BE2C (cell line): ENCODE results near the gene APBA1.

ENCODE experiments used
- DNase-seq: peaks from one replicate; pipeline ENCODE4 v3.0.0-alpha.2; 2020
- H3K27me3 ChIP-seq: fragments of 250-450 bp; sonication (Bioruptor Pico); 2 replicates; pipeline ENCODE4 v1.5.1; 2020; ENCODE audit warnings: mild to moderate bottlenecking
- H3K36me3 ChIP-seq: fragments of 250-450 bp; sonication (Bioruptor Pico); 2 replicates; pipeline ENCODE4 v1.5.1; 2020; ENCODE audit warnings: mild to moderate bottlenecking
- H3K4me1 ChIP-seq: fragments of 250-450 bp; sonication (Bioruptor Pico); 2 replicates; pipeline ENCODE4 v1.5.1; 2020
- H3K4me3 ChIP-seq: 2 replicates; pipeline ENCODE4 v1.5.1; 2011; ENCODE audit warnings: low read depth, low read length
- H3K9me3 ChIP-seq: fragments of 250-450 bp; sonication (Bioruptor Pico); 2 replicates; pipeline ENCODE4 v1.5.1; 2020
- TF ChIP-seq, protein P1 (sequence below): IDR thresholded peaks from 2 replicates; pipeline ENCODE4 v1.5.1; 2012; ENCODE audit warnings: mild to moderate bottlenecking, low read depth, low read length

Gene APBA1

DNA sequence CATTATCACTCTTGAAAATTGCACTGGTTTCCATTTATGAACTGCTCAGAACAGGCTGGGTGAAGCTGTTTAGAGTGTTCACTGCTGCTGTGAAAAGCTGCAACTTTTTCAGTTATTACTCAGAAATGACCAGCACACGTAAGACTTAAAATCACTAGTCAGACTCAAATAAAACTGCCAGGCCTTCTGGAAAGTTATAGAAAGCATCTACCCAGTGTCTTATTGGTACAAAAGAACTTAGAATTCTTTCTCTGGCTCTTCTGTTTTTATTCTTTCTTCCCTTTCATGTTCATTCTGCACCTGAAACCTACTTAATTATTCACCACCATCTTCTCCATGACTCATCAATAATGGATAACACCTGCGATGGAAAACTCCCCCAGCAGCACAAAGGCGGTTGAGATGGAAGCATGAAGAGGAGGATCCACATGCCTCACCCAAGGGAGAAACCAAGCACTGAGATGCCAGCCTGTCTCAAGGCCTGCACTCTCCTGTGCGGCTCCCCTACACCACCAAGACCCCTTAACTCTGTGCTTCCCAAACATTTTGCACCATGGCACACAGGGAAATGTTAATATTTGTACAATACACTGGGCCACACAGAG, 175.2 kb downstream of the APBA1 start:
- TF ChIP-seq, protein P1, sequence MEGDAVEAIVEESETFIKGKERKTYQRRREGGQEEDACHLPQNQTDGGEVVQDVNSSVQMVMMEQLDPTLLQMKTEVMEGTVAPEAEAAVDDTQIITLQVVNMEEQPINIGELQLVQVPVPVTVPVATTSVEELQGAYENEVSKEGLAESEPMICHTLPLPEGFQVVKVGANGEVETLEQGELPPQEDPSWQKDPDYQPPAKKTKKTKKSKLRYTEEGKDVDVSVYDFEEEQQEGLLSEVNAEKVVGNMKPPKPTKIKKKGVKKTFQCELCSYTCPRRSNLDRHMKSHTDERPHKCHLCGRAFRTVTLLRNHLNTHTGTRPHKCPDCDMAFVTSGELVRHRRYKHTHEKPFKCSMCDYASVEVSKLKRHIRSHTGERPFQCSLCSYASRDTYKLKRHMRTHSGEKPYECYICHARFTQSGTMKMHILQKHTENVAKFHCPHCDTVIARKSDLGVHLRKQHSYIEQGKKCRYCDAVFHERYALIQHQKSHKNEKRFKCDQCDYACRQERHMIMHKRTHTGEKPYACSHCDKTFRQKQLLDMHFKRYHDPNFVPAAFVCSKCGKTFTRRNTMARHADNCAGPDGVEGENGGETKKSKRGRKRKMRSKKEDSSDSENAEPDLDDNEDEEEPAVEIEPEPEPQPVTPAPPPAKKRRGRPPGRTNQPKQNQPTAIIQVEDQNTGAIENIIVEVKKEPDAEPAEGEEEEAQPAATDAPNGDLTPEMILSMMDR, result no peak

DNA sequence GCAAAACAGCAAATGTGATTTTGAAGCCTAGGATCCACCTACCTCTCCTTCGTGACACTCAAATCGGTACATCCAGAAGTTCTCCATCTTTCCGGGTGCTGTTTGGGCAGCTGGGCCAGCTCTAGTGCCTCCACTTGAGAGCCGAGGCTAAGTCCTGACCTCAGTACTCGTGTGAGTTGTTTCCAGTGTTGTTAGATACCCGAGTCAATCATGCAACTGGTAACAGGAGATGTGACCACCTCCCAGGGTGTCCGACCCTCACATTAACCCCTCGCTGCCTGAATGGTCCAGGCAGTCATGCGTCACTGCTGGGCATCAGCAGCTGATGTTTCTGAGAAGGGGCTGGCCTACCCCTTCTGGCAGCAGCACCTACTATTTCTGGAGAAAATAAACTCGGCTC, 176.9 kb downstream of the APBA1 start:
- H3K4me3 ChIP-seq, result no peak overlapping the region
- DNase-seq, result no peak
- no peaks in the 10 kb centered on the region for H3K9me3 ChIP-seq
- peaks cover 7% of the 10 kb centered on the region for H3K4me1 ChIP-seq
- no peaks in the 10 kb centered on the region for H3K36me3 ChIP-seq
- H3K27me3 ChIP-seq, result no peaks in the 10 kb centered on the region
- TF ChIP-seq, protein P1, result no peak

More for the DNA sequence above, 175.2 kb downstream of the APBA1 start:
- Histone ChIP-seq H3K27me3 (no peaks in the 10 kb centered on the region), H3K9me3 (no peaks in the 10 kb centered on the region), H3K36me3 (no peaks in the 10 kb centered on the region), H3K4me3 (no peak overlapping the region), H3K4me1 (peaks cover 19% of the 10 kb centered on the region)
- no peak for DNase-seq

- no peak for DNase-seq
- TF ChIP-seq, protein P1, result no peak
- Histone ChIP-seq H3K4me3 (no peak overlapping the region), H3K36me3 (no peaks in the 10 kb centered on the region), H3K4me1 (peaks cover 1% of the 10 kb centered on the region), H3K27me3 (no peaks in the 10 kb centered on the region), H3K9me3 (no peaks in the 10 kb centered on the region)
Measured at GRCh38 chr9:69494763-69495162, 177.4 kb downstream of the APBA1 start.

- no peak overlapping the region for H3K4me3 ChIP-seq
- TF ChIP-seq, protein P1, result no peak
- H3K27me3 ChIP-seq, result no peaks in the 10 kb centered on the region
- no peaks in the 10 kb centered on the region; the same call in 1 of the 2 replicates for H3K4me1 ChIP-seq
- no peaks in the 10 kb centered on the region for H3K36me3 ChIP-seq
- DNase-seq, result no peak
- H3K9me3 ChIP-seq, result no peaks in the 10 kb centered on the region
Measured at GRCh38 chr9:69494208-69494607, 178.0 kb downstream of the APBA1 start.

GRCh38 chr9:69486498-69486897, 185.7 kb downstream of the APBA1 start:
- Histone ChIP-seq H3K27me3 (no peaks in the 10 kb centered on the region), H3K4me3 (no peak overlapping the region), H3K9me3 (no peaks in the 10 kb centered on the region), H3K4me1 (no peaks in the 10 kb centered on the region), H3K36me3 (no peaks in the 10 kb centered on the region)
- DNase-seq, result no peak
- TF ChIP-seq, protein P1, result no peak

DNA sequence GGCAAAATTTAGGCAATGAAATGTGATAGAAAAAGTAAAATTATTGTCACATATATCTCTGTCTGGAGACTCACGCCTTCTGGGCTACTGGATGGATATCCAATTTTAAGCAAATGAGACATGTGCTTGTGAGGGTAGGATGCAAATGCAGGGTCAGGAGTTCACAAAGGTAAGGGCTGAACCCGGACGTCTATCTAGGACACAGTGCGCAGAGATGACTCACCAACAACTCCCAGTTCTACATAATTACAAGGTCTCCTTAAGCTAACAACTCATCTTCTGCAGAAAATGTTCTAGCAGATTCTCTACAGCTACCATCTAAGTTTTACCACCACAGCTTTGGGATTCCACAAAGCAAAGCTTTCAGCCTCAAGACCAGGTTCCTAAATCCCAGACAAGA, 186.7 kb downstream of the APBA1 start:
- H3K36me3 ChIP-seq, result no peaks in the 10 kb centered on the region
- TF ChIP-seq, protein P1, result no peak
- H3K4me1 ChIP-seq, result no peaks in the 10 kb centered on the region

More for the DNA sequence above, 186.7 kb downstream of the APBA1 start:
- no peaks in the 10 kb centered on the region for H3K9me3 ChIP-seq
- H3K4me3 ChIP-seq, result no peak overlapping the region
- no peaks in the 10 kb centered on the region for H3K27me3 ChIP-seq
- no peak for DNase-seq
